Measurements from ENCODE around the gene SLC5A11.
"Not testable (repeated sequence)": the region's sequence is repeated elsewhere in the genome, so short reads cannot be mapped to it uniquely, and the experiment has no call there.

Gene SLC5A11

GRCh38 chr16:24841291-24841690 lies 4.5 kb upstream of the SLC5A11 start:
- H4K8ac ChIP-seq (ENCODE audit: low read length), result no peak overlapping the region
- no peaks in the 10 kb centered on the region for H3K36me3 ChIP-seq (ENCODE audit: control insufficient read depth in 1 of 2, insufficient read depth in 2 of 2, low read depth in 1 of 2, low read length in 2 of 2)
- H3K79me1 ChIP-seq (replicated peaks; ENCODE audit: low read length, poor library complexity, severe bottlenecking), result no peaks in the 10 kb centered on the region
- H2AK5ac ChIP-seq (ENCODE audit: low read length, severe bottlenecking), result no peak overlapping the region
- H3K9me3 ChIP-seq (ENCODE audit: control insufficient read depth, low read length), result no peaks in the 10 kb centered on the region
- no peak overlapping the region for H2AFZ ChIP-seq (ENCODE audit: low read depth, low read length)
- no peak overlapping the region for H3K14ac ChIP-seq (ENCODE audit: low read length in 2 of 2)
- no peak overlapping the region for H3K4me2 ChIP-seq (ENCODE audit: low read length, poor library complexity, severe bottlenecking)
- H3K27ac ChIP-seq (ENCODE audit: low read length, poor library complexity, severe bottlenecking), result no peak overlapping the region
- no peak overlapping the region for H2BK12ac ChIP-seq (ENCODE audit: low read length in 2 of 2)
- no peak overlapping the region for H2BK15ac ChIP-seq (ENCODE audit: low read depth, poor library complexity, severe bottlenecking)
- H2BK120ac ChIP-seq (ENCODE audit: low read depth, low read length), result no peak overlapping the region
- no peak overlapping the region for H4K91ac ChIP-seq (ENCODE audit: low read length)
- H3K9ac ChIP-seq (ENCODE audit: low read length), result no peak overlapping the region
- H3K4me3 ChIP-seq (ENCODE audit: insufficient read depth in 1 of 2, low read depth in 1 of 2, low read length in 2 of 2), result no peak overlapping the region
- peaks cover 18% of the 10 kb centered on the region for H3K4me1 ChIP-seq (ENCODE audit: control insufficient read depth, insufficient read depth, low read depth, low read length)
- H3K18ac ChIP-seq (ENCODE audit: low read depth in 1 of 2, low read length in 2 of 2), result no peak overlapping the region
- DNase-seq, result no peak
- H3K27me3 ChIP-seq (ENCODE audit: control insufficient read depth in 1 of 2, insufficient read depth in 1 of 2, low read length in 2 of 2), result no peaks in the 10 kb centered on the region
- no peak overlapping the region for H3K23ac ChIP-seq (ENCODE audit: low read length in 2 of 2)
- no peak overlapping the region for H3K4ac ChIP-seq (ENCODE audit: low read depth in 1 of 2, low read length in 2 of 2)
- H2BK5ac ChIP-seq (ENCODE audit: low read depth, low read length, poor library complexity, severe bottlenecking), result no peak overlapping the region

- Histone ChIP-seq H2BK12ac (ENCODE audit: low read length in 2 of 2) (no peak overlapping the region), H3K14ac (ENCODE audit: low read length in 2 of 2) (no peak overlapping the region), H2BK15ac (ENCODE audit: low read depth, poor library complexity, severe bottlenecking) (no peak overlapping the region), H4K91ac (ENCODE audit: low read length) (no peak overlapping the region), H3K4ac (ENCODE audit: low read depth in 1 of 2, low read length in 2 of 2) (no peak overlapping the region), H3K23ac (ENCODE audit: low read length in 2 of 2) (no peak overlapping the region), H3K4me3 (ENCODE audit: insufficient read depth in 1 of 2, low read depth in 1 of 2, low read length in 2 of 2) (no peak overlapping the region), H2BK120ac (ENCODE audit: low read depth, low read length) (no peak overlapping the region), H3K79me1 (replicated peaks; ENCODE audit: low read length, poor library complexity, severe bottlenecking) (no peaks in the 10 kb centered on the region), H3K4me2 (ENCODE audit: low read length, poor library complexity, severe bottlenecking) (no peak overlapping the region), H3K9me3 (ENCODE audit: control insufficient read depth, low read length) (no peaks in the 10 kb centered on the region), H2AFZ (ENCODE audit: low read depth, low read length) (no peak overlapping the region), H3K27ac (ENCODE audit: low read length, poor library complexity, severe bottlenecking) (no peak overlapping the region), H3K36me3 (ENCODE audit: control insufficient read depth in 1 of 2, insufficient read depth in 2 of 2, low read depth in 1 of 2, low read length in 2 of 2) (no peaks in the 10 kb centered on the region), H3K4me1 (ENCODE audit: control insufficient read depth, insufficient read depth, low read depth, low read length) (peaks cover 13% of the 10 kb centered on the region), H3K9ac (ENCODE audit: low read length) (no peak overlapping the region), H2AK5ac (ENCODE audit: low read length, severe bottlenecking) (no peak overlapping the region), H2BK5ac (ENCODE audit: low read depth, low read length, poor library complexity, severe bottlenecking) (no peak overlapping the region), H4K8ac (ENCODE audit: low read length) (no peak overlapping the region), H3K27me3 (ENCODE audit: control insufficient read depth in 1 of 2, insufficient read depth in 1 of 2, low read length in 2 of 2) (no peaks in the 10 kb centered on the region), H3K18ac (ENCODE audit: low read depth in 1 of 2, low read length in 2 of 2) (no peak overlapping the region)
- no peak for DNase-seq
- 85% methylated on average over 15 of the region's 17 CpGs for WGBS
Observed at GRCh38 chr16:24844101-24845030, 1.4 kb upstream of the SLC5A11 start.

- H3K9ac ChIP-seq (ENCODE audit: low read length); H2BK5ac ChIP-seq (ENCODE audit: low read depth, low read length, poor library complexity, severe bottlenecking); H3K9me3 ChIP-seq (ENCODE audit: control insufficient read depth, low read length); H2AFZ ChIP-seq (ENCODE audit: low read depth, low read length); H4K8ac ChIP-seq (ENCODE audit: low read length); H2BK12ac ChIP-seq (ENCODE audit: low read length in 2 of 2); H2BK120ac ChIP-seq (ENCODE audit: low read depth, low read length); H2AK5ac ChIP-seq (ENCODE audit: low read length, severe bottlenecking); H3K14ac ChIP-seq (ENCODE audit: low read length in 2 of 2); H3K18ac ChIP-seq (ENCODE audit: low read depth in 1 of 2, low read length in 2 of 2); H3K36me3 ChIP-seq (ENCODE audit: control insufficient read depth in 1 of 2, insufficient read depth in 2 of 2, low read depth in 1 of 2, low read length in 2 of 2); H3K27me3 ChIP-seq (ENCODE audit: control insufficient read depth in 1 of 2, insufficient read depth in 1 of 2, low read length in 2 of 2); H3K79me1 ChIP-seq (replicated peaks; ENCODE audit: low read length, poor library complexity, severe bottlenecking); H3K4me2 ChIP-seq (ENCODE audit: low read length, poor library complexity, severe bottlenecking); H2BK15ac ChIP-seq (ENCODE audit: low read depth, poor library complexity, severe bottlenecking); H4K91ac ChIP-seq (ENCODE audit: low read length); H3K4ac ChIP-seq (ENCODE audit: low read depth in 1 of 2, low read length in 2 of 2); H3K27ac ChIP-seq (ENCODE audit: low read length, poor library complexity, severe bottlenecking); H3K23ac ChIP-seq (ENCODE audit: low read length in 2 of 2); H3K4me3 ChIP-seq (ENCODE audit: insufficient read depth in 1 of 2, low read depth in 1 of 2, low read length in 2 of 2); DNase-seq: not testable (repeated sequence)
- 98% methylated on average over 2 of the region's 2 CpGs for WGBS
- H3K4me1 ChIP-seq (ENCODE audit: control insufficient read depth, insufficient read depth, low read depth, low read length), result peaks cover 14% of the 10 kb centered on the region
Observed at GRCh38 chr16:24845031-24845365, 765 bp upstream of the SLC5A11 start.

- Histone ChIP-seq H3K4me3 (ENCODE audit: insufficient read depth in 1 of 2, low read depth in 1 of 2, low read length in 2 of 2) (no peak overlapping the region), H4K91ac (ENCODE audit: low read length) (no peak overlapping the region), H3K4me2 (ENCODE audit: low read length, poor library complexity, severe bottlenecking) (no peak overlapping the region), H3K27me3 (ENCODE audit: control insufficient read depth in 1 of 2, insufficient read depth in 1 of 2, low read length in 2 of 2) (no peaks in the 10 kb centered on the region), H3K9me3 (ENCODE audit: control insufficient read depth, low read length) (no peaks in the 10 kb centered on the region), H3K18ac (ENCODE audit: low read depth in 1 of 2, low read length in 2 of 2) (no peak overlapping the region), H3K9ac (ENCODE audit: low read length) (no peak overlapping the region), H3K23ac (ENCODE audit: low read length in 2 of 2) (no peak overlapping the region), H3K79me1 (replicated peaks; ENCODE audit: low read length, poor library complexity, severe bottlenecking) (no peaks in the 10 kb centered on the region), H2AK5ac (ENCODE audit: low read length, severe bottlenecking) (no peak overlapping the region), H4K8ac (ENCODE audit: low read length) (no peak overlapping the region), H3K4ac (ENCODE audit: low read depth in 1 of 2, low read length in 2 of 2) (no peak overlapping the region), H2BK5ac (ENCODE audit: low read depth, low read length, poor library complexity, severe bottlenecking) (no peak overlapping the region), H2BK120ac (ENCODE audit: low read depth, low read length) (no peak overlapping the region), H2BK15ac (ENCODE audit: low read depth, poor library complexity, severe bottlenecking) (no peak overlapping the region), H3K14ac (ENCODE audit: low read length in 2 of 2) (no peak overlapping the region), H3K4me1 (ENCODE audit: control insufficient read depth, insufficient read depth, low read depth, low read length) (peaks cover 15% of the 10 kb centered on the region), H2BK12ac (ENCODE audit: low read length in 2 of 2) (no peak overlapping the region), H3K27ac (ENCODE audit: low read length, poor library complexity, severe bottlenecking) (no peak overlapping the region), H2AFZ (ENCODE audit: low read depth, low read length) (no peak overlapping the region), H3K36me3 (ENCODE audit: control insufficient read depth in 1 of 2, insufficient read depth in 2 of 2, low read depth in 1 of 2, low read length in 2 of 2) (no peaks in the 10 kb centered on the region)
- no peak for DNase-seq
- WGBS, result 91% methylated on average over 7 of the region's 8 CpGs
Observed at GRCh38 chr16:24846548-24847357, 990 bp downstream of the SLC5A11 start.

All from mesenchymal stem cell (in vitro differentiated cells and primary cell).